Lung microvascular endothelial cell (primary cell): ENCODE measurements around the gene SPTBN1. TPM values are rescaled to one million over a fixed set of nuclear protein-coding genes. Genes with fewer than 3 reads are reported as not detected.

Experiments used
- DNase-seq, 2 donors: peaks; one replicate each; pipeline versions ENCODE4 v3.0.0 to v3.0.0-alpha.2; 2010; ENCODE audit warnings: low read depth in 2 of 2
- total RNA-seq: library from RNA; depleted of rRNA; stranded (reverse); fragments of >200 nt; gene quantifications from 2 replicates; pipeline ENCODE4 v1.2.1, GENCODE V29; 2014

The SPTBN1 gene
- total RNA-seq, 1 donor from 2014 or later = 652 TPM

DNA sequence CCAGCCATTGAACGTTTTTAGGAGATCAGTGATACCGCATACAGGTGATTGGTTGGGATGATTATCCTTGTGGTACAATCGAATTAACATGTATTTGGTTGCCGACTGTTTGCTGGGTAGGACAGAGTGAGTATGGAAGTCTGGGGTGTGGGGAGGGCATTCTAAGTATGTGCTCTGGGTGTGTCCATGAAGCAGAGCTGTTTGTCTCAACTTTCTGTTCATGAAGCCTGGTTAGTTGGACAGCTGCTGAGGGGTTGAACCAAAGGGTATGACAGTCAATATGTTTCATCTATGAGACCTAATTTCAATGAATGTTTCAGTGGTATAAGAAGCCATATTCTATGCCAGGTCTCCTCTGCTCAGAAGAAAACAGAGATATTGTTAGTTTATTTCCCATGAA lies 21.9 kb upstream of the SPTBN1 start:
- no peak for DNase-seq

GRCh38 chr2:54434711-54435110 lies 21.4 kb upstream of the SPTBN1 start:
- no peak for DNase-seq

DNA sequence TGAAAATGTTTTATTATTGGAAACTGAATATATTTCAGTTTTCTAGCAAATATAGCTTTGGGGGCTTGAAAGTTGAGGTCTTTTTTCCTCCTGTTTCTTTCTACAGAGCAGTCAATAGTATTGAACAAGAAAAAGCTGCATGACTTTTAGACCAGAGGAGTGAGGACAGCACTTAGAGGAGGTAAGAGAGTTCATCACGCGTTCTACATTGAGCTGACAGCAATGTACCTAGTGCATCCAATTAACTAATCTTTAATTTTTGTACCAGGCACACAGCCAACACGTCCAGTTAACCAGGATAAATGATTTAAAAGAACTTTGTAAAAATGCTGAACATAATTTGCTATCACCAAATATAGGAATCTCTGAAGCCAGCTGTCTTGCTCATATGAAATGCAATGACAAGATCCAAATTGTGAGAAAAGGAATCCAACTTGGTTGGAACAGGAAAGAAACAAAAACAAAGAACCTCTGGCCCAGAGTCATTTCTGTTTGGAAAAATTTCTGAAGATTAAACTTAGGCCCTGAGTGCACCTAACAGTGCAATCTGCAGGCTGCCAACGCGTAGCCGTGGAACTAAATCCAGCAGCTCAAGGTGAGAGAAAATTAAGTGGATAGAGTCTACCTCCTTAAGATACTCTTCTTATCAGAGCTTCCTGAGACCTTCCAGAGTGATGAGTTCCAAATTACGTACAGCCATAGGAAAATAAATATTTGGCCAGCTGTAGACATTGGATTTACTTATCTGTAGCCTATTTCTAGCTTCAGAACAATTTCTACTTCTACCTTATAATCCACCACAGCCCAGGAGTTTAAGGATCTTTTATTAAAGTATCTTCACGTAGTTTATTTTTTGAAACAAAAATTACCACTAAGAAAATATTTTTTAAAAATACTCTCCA lies 20.6 kb upstream of the SPTBN1 start:
- no peak for DNase-seq

GRCh38 chr2:54437588-54437987 lies 18.5 kb upstream of the SPTBN1 start:
- DNase-seq = no peak

- no peak for DNase-seq
These were observed 17.9 kb upstream of the SPTBN1 start for GRCh38 chr2:54438271-54438670.

GRCh38 chr2:54439582-54439981 lies 16.5 kb upstream of the SPTBN1 start:
- no peak for DNase-seq

DNA sequence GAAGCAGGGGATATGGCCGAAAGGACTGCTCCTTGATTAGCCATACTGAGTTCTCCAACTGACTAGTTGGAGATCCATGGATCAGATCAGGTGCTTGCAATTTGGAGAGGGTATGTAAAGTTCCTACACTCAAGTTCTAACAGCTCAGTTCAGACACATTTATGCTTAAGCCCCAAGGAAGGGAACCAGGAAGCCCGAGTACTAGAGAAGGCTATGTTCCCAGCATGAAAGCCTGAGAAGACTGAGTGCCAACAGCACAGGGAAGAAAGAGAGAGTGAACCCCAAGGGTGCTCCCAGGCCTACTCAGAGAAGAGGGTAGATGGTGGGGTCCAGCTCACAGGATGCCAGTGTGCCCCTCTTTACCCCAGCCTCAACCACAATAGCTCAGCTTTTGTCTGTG lies 16.1 kb upstream of the SPTBN1 start:
- no peak for DNase-seq

- DNase-seq = peak in 1 of 2 donors; percentile 62
These were observed 11.6 kb upstream of the SPTBN1 start for GRCh38 chr2:54444503-54444902.

DNA sequence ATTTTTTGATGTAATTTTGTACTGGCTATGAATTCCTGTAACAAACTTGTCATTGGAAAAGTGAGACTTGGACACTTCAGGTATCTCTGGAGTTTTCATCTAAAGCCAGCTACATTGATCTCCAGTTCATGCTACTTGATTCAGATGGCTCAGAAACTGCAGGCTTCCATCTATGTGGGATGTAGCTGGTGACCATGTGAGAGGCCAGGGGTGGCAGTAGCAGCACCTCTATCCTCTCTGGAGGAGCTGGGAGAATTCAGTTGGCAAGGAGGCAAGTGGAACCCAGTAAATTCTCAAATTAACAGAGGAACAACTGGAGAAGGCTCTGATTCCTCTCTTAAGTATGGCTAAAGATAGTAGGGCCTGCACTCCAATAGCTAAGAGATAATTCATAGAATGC lies 10.0 kb upstream of the SPTBN1 start:
- no peak for DNase-seq

- no peak for DNase-seq
These were observed 9.5 kb upstream of the SPTBN1 start for GRCh38 chr2:54446625-54447024.

DNA sequence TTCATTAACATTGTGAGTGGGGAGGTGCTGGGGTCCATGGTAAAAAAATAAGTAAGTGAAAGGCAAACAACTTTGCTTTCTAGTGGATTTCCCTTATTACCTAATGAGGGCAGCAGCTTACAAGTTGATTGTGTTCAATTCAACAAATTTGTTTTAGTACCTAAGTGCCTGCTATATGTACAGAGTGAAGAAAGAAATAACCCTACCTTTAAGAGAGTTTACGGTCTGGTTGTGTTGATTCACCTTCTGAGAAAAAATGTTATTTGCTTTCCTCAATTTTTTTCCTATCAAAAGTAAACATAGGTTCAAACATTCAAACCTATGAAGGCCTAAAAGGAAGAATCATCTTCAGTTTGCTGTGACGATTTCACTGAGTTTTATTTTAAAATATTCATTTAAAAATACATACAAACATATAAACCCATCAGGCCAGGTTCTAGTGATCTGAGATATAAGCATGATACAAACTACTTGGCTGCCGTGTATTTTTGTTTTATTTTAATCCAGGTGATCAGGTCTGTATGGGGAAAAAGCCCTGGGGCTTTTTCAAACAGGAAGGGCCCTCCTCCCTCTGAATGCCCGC lies 1.5 kb upstream of the SPTBN1 start:
- no peak for DNase-seq

- DNase-seq = peak; percentile 68 to 86
These were observed 980 bp upstream of the SPTBN1 start for GRCh38 chr2:54455131-54455562.

- no peak for DNase-seq
These were observed 160 bp downstream of the SPTBN1 start for GRCh38 chr2:54456362-54456611.

DNA sequence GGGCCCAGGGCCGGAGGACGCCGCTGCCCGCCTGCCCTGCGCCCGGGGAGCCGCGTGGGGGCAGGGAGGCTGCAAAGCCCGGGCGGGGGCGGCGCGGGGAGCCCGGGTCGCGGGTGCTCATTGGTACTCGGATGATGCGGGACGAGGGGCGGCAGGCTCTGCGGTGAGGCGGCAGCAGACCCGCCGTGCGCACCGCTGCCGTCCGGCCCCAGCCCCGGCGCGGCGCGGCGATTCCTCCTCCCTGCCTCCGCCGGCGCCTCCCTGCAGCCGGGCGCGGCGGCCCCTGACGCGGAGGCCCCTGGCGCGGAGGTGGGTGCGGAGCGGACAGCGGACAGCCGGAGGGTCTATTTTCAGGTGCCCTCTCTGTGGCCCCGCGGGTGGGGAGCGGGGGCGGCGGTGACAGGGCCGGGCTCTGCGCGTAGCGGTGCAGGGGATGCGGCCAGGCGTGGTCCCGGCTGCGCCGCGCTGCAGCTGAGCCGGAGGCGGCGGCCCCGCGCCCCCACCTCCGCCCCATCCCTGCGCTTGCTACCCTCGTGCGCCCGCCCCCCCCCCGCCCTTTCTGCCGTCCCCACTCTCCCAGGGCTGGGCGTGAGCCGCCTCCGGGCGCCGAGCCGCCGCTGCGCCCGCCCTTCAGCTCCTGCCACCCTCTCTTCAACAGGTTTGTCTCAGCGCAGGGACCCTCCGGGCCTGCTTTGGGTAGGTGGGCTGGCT lies 640 bp downstream of the SPTBN1 start:
- DNase-seq = peak; percentile 61 to 69

- peak; percentile 42 to 61 for DNase-seq
These were observed 1.3 kb downstream of the SPTBN1 start for GRCh38 chr2:54457323-54458023.

GRCh38 chr2:54459037-54459441 lies 2.9 kb downstream of the SPTBN1 start:
- peak in 1 of 2 donors; percentile 79 for DNase-seq

- DNase-seq = peak; percentile 53 to 74
These were observed 5.1 kb downstream of the SPTBN1 start for GRCh38 chr2:54461261-54461660.

- peak; percentile 76 to 87 for DNase-seq
These were observed 8.2 kb downstream of the SPTBN1 start for GRCh38 chr2:54464341-54464740.

DNA sequence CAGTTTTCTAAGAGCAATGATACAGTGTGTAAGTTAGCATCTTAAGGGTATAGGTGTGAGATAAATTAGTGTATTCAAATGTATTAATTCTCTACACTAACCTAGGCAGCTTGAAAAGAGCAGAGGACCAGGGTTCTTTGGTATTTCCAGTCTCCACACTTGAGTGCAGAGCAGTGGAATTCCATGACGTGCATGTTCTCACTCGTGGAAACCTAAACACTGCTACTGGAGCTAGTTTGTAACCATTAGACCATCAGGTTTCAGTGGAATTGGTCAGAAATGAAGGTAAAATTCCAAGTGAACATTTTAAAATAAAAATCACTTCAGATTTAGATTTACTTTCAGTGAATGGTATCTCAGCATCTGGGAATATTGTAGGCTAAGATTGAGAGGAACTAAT lies 9.0 kb downstream of the SPTBN1 start:
- peak in 1 of 2 donors; percentile 62 for DNase-seq

GRCh38 chr2:54466870-54467269 lies 10.7 kb downstream of the SPTBN1 start:
- DNase-seq = no peak

DNA sequence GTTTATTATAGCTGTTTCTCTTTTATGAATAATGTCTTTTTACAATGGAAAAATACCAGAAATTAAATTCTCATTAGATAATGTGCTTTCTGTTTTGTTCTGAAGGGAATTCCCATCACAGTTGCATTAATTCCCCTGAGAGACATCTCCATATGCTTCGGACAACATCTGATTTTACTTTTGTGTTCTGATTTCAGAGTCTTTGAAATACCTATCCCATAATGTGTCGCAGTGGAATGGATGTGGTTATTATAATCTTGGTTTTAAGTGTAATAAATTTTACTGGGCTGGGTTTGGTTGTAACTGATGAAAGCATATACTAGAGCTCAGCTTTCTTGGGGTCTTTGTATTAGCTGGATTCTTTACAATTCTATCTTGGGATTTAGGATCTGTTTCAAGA lies 12.5 kb downstream of the SPTBN1 start:
- no peak for DNase-seq

GRCh38 chr2:54469484-54470053 lies 13.4 kb downstream of the SPTBN1 start:
- peak; percentile 17 to 53 for DNase-seq
